NCI-H1417 treated with DMSO at 0.1 percent for 48 hours (cell line): ENCODE measurements around the gene ABCC8.

Experiments
- DNase-seq: peaks from one replicate; lab custom pipeline; 2025; lab: John Stamatoyannopoulos, UW

ABCC8 gene

DNA sequence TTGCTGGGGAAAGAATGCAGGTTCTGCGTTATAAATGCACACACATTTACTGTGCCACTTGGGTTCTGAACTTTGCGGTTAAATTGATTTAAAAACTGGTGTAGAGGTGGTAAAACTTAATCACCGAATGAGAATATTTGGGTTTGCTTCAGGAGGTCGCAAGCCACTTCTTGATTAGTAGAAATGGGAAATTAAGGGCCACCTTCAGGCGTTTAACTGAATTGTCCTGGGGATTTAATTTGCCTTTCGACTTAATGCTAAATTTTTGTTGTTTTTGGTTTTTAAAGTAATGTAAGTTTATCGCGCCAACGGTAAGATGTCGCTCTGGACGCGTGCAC lies 125.5 kb downstream of the ABCC8 start:
- DNase-seq, result no peak

DNA sequence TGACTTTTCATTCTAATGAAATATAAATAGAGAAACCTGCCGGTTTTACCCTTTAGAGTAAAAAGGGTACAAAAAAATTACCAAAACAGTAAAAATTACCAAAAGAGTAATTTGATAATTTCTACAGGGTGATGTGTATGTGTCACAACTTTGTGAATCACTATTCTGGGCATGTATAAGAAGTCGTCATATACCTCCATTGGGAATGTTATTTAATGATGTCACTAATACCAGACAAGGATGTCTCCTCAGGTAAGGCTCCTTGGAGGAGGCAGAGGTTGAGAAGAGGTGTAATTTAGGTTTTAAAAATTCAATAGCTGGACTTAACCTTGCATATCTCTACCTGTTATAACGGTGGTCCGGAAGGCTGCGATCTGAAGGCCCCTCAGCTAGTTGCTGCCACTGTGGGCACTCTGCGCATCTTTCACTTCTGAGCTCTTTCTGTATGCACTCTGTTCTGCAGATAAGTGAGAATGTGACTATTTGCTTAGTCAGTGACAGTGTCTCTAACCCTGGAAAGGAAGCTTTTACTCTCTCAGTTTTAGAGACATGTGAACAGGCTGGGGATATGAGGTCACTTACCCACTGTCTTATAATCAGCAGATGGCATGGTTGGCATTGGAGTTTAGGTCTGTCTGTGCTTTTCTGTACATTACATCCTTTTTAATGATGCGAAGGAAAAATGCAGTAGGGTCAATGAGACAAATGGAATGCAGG lies 126.0 kb downstream of the ABCC8 start:
- no peak for DNase-seq

DNA sequence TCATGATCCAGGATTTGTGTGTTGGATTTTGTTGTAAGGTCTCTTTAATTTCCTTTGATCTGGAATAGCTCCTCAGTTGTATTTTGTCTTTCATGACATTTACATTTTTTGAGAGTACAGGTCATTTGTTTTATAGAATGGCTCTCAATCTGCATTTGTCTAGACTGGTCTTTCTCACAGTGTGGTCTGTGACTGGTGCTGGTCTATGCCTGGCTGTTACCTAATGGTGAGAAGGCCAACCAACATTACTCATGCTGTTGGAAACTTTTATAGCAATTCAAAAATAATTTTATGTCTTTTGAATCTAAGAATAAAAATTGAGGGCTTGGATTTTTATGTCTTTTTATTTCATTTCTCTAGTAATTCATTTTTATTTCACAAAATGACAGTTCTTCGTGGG lies 129.0 kb downstream of the ABCC8 start:
- DNase-seq, result no peak

DNA sequence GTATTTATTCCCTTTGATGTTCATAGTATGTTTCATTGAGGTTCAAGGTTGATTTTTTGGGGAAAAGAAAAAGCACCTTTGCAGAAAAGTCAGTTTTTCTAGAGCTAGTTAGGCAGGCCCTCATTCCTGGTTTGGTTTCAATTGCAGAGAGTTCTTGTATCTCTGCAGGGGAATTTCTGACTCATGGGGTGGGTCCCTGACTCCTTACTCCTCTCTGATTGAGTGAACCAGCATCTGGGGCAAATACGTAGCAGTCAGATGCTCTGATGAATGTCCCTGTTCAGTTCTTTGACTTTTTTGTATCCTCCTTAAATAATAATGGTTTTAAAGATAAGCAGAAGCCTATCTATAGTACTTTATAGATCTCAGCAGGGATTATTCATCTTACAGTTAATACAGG lies 132.7 kb downstream of the ABCC8 start:
- DNase-seq, result no peak

DNA sequence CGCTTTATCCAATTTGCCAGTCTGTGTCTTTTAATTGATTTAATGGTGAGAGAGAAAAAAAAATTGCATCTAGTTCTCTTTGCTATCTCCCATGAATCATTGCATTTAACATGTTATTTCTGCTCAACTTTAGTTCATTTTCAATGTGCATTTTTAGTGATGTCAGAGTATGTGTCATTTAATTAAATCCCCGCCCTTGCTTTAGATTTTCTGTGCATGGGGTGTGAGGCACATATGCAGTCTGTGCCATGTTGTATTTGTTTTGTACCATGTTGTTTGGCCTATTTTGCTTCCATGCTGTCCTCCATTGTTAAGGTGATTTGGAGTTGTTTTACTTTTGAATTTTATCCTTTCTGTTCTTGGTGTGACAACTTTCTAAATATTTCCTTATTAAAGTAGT lies 133.4 kb downstream of the ABCC8 start:
- no peak for DNase-seq
